Neural crest cell (in vitro differentiated cells): ENCODE measurements around the gene CST8. TPM values are rescaled to one million over a fixed set of nuclear protein-coding genes. Genes with fewer than 3 reads are reported as not detected.

ENCODE experiments used
- DNase-seq: peaks from one replicate; pipeline ENCODE4 v3.0.0; 2021; ENCODE audit warnings: low read depth, mixed read lengths, low spot score
- H3K27ac Mint-ChIP-seq: one replicate; pipeline ENCODE4 v1.8.0; 2021; ENCODE audit warnings: mild to moderate bottlenecking, mixed read lengths; ENCODE audit not compliant: unreplicated experiment
- H3K27me3 Mint-ChIP-seq: 2 replicates; pipeline ENCODE4 v1.8.0; 2021; ENCODE audit warnings: low read depth, mild to moderate bottlenecking, mixed read lengths
- H3K36me3 Mint-ChIP-seq: 2 replicates; pipeline ENCODE4 v1.8.0; 2021; ENCODE audit warnings: low read depth, mild to moderate bottlenecking, mixed read lengths
- H3K4me1 Mint-ChIP-seq: 2 replicates; pipeline ENCODE4 v1.8.0; 2021; ENCODE audit warnings: mixed read lengths
- H3K4me3 Mint-ChIP-seq: one replicate; pipeline ENCODE4 v1.8.0; 2021; ENCODE audit warnings: mild to moderate bottlenecking, mixed read lengths
- H3K9me3 Mint-ChIP-seq: 2 replicates; pipeline ENCODE4 v1.8.0; 2021; ENCODE audit warnings: mixed read lengths
- CTCF ChIP-seq: fragments of 200-600 bp; sonication (generic); conservative IDR thresholded peaks from 2 replicates; pipeline ENCODE4 v1.5.0; 2021; ENCODE audit warnings: antibody characterized with exemption, mild to moderate bottlenecking
- total RNA-seq: library from RNA; stranded (reverse); gene quantifications from 2 replicates; pipeline ENCODE4 v1.2.1, GENCODE V29; 2021

The CST8 gene
- total RNA-seq, 1 donor from 2014 or later, result not detected

DNA sequence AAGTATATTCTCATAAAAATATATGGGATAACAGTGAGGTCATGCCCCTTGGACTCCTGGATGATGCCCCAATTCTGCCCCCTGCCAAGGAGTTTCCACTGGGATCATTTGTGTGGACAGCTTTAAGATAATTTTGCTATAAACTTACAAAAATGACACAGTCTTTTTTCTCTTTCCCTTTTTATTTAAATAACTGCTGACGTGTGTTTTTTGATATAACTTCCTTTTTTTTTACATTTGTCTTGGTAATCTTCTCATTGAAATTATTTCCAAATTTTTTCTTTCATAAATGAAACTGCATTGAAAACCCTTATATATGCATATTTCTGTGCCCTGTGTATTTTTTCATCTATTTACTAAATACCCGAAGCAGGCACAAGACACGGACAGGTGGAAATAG lies 46.1 kb downstream of the CST8 start:
- H3K9me3 Mint-ChIP-seq, result peaks cover 4% of the 10 kb centered on the region
- peaks cover 2% of the 10 kb centered on the region for H3K27me3 Mint-ChIP-seq
- H3K4me1 Mint-ChIP-seq, result peaks cover 11% of the 10 kb centered on the region
- no peak overlapping the region for H3K27ac Mint-ChIP-seq
- TF ChIP-seq CTCF, result no peak
- no peak overlapping the region for H3K4me3 Mint-ChIP-seq
- no peaks in the 10 kb centered on the region for H3K36me3 Mint-ChIP-seq
- no peak for DNase-seq

DNA sequence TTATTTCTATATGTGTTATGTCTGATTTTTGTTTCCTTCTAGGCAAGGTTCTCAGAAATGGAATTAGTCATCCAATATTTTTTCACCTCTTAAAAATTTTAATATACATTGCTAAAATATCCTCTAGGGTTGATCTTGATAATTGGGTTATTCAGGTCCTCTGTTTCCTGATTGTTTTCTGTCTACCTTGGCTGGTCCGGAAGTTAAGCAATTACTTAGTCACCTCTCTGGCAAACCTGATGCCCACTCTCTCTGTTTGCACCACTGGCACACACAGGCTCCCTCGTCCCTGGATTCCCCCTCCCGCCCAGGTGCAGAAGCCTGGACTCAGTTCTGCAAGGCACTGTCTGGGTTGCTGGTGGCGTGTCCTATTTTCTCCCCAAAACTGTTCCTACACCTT lies 49.7 kb downstream of the CST8 start:
- Mint-ChIP-seq H3K4me1 (no peaks in the 10 kb centered on the region), H3K27me3 (peaks cover 4% of the 10 kb centered on the region), H3K36me3 (no peaks in the 10 kb centered on the region), H3K4me3 (no peak overlapping the region), H3K27ac (no peak overlapping the region), H3K9me3 (peaks cover 4% of the 10 kb centered on the region)
- no peak for DNase-seq
- TF ChIP-seq CTCF, result no peak

- Mint-ChIP-seq H3K4me3 (no peak overlapping the region), H3K9me3 (peaks cover 4% of the 10 kb centered on the region), H3K27me3 (peaks cover 2% of the 10 kb centered on the region), H3K27ac (no peak overlapping the region), H3K4me1 (no peaks in the 10 kb centered on the region), H3K36me3 (no peaks in the 10 kb centered on the region)
- no peak for TF ChIP-seq CTCF
- DNase-seq, result no peak
These were observed 50.4 kb downstream of the CST8 start for GRCh38 chr20:23541330-23541729.

- Mint-ChIP-seq H3K27ac (no peak overlapping the region), H3K36me3 (no peaks in the 10 kb centered on the region), H3K4me1 (no peaks in the 10 kb centered on the region), H3K4me3 (no peak overlapping the region), H3K27me3 (peaks cover 2% of the 10 kb centered on the region), H3K9me3 (peaks cover 4% of the 10 kb centered on the region)
- no peak for TF ChIP-seq CTCF
- no peak for DNase-seq
These were observed 50.9 kb downstream of the CST8 start for GRCh38 chr20:23541776-23542175.

DNA sequence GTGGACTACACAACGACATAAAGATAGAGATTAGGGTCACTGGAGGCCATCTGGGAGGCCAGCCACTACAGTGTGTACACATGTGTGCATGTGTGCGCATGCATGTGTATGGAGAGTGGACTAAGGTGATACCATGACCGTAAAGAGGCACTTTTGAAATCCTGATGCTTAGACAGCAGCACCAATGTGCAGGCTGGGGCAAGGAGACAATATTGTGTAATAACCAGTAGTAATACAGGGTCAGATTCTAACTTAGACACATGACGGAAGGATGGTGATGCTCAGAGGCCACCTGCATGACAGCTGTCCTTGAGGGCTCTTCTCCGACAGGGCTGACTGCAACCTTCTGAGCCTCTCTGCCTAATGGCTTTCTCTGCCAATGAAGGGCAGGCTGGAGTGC lies 51.9 kb downstream of the CST8 start:
- H3K27me3 Mint-ChIP-seq, result peaks cover 2% of the 10 kb centered on the region
- no peak for TF ChIP-seq CTCF
- no peak overlapping the region for H3K27ac Mint-ChIP-seq
- no peak for DNase-seq
- peaks cover 4% of the 10 kb centered on the region for H3K9me3 Mint-ChIP-seq
- no peak overlapping the region for H3K4me3 Mint-ChIP-seq
- H3K36me3 Mint-ChIP-seq, result no peaks in the 10 kb centered on the region
- H3K4me1 Mint-ChIP-seq, result no peaks in the 10 kb centered on the region

GRCh38 chr20:23544133-23544532 lies 53.2 kb downstream of the CST8 start:
- H3K4me1 Mint-ChIP-seq, result no peaks in the 10 kb centered on the region
- no peaks in the 10 kb centered on the region for H3K36me3 Mint-ChIP-seq
- peaks cover 4% of the 10 kb centered on the region for H3K9me3 Mint-ChIP-seq

More at GRCh38 chr20:23544133-23544532, 53.2 kb downstream of the CST8 start:
- no peak overlapping the region for H3K27ac Mint-ChIP-seq
- peaks cover 2% of the 10 kb centered on the region for H3K27me3 Mint-ChIP-seq
- no peak for DNase-seq
- no peak for TF ChIP-seq CTCF
- no peak overlapping the region for H3K4me3 Mint-ChIP-seq
